GM12873 (cell line): ENCODE results near the gene UBP1.

ENCODE experiments used
- TF ChIP-seq, protein P1 (sequence below): IDR thresholded peaks from 2 replicates; pipeline ENCODE4 v1.5.1; 2012; ENCODE audit warnings: low read depth, mild to moderate bottlenecking, moderate library complexity, low read length, control low read depth; ENCODE audit not compliant: insufficient read depth; ENCODE audit errors: missing control alignments

UBP1 gene

DNA sequence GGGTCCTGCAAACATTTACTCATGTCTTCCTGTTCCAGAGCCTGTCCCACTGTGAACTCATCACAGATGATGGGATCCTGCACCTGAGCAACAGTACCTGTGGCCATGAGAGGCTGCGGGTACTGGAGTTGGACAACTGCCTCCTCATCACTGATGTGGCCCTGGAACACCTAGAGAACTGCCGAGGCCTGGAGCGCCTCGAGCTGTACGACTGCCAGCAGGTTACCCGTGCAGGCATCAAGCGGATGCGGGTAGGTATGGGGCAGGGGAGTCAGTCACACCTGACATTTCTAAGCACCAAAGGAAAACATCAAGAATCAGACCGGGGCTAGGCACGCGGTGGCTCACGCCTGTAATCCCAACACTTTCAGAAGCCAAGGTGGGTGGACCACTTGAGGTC is 56.3 kb downstream of the UBP1 start:
- TF ChIP-seq, protein P1, sequence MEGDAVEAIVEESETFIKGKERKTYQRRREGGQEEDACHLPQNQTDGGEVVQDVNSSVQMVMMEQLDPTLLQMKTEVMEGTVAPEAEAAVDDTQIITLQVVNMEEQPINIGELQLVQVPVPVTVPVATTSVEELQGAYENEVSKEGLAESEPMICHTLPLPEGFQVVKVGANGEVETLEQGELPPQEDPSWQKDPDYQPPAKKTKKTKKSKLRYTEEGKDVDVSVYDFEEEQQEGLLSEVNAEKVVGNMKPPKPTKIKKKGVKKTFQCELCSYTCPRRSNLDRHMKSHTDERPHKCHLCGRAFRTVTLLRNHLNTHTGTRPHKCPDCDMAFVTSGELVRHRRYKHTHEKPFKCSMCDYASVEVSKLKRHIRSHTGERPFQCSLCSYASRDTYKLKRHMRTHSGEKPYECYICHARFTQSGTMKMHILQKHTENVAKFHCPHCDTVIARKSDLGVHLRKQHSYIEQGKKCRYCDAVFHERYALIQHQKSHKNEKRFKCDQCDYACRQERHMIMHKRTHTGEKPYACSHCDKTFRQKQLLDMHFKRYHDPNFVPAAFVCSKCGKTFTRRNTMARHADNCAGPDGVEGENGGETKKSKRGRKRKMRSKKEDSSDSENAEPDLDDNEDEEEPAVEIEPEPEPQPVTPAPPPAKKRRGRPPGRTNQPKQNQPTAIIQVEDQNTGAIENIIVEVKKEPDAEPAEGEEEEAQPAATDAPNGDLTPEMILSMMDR = no peak

DNA sequence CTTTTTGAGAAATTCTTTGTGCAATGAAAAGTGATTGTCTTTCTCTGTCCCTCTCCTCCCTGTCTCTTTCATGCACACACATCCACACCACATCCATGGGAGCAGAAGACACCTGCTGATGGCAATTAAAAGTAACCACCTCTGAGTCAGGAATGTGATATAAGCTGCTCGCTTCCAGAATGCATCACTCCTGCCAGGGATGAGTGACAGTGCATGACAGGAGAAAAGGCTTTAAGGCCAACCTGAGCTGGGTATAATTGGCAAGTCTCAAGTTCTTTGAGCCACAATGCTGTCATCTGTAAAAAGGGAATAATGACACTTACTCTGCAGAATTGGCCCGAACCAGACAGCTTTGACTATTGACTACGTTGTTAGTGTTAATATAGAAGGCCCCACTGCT is 59.6 kb downstream of the UBP1 start:
- TF ChIP-seq, protein P1 = no peak

DNA sequence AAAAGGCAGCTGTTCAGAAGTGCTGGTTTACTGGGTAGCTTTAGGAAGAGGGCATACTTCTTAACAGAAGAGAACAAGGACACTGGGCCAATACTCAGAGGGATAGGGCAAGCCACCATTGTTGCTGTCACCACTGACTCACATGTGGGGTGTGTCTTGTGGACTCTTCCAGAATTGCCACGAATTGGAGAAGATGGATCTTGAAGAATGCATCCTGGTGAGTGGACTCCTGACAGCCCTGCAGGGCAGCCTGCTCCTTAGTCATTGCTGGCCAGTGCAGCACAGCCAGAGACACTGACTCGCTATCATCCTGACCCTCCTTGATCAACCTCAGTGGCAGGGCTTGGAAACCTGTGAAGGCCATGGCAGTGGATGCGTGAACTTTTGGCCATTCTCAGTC is 62.3 kb downstream of the UBP1 start:
- TF ChIP-seq, protein P1 = no peak

DNA sequence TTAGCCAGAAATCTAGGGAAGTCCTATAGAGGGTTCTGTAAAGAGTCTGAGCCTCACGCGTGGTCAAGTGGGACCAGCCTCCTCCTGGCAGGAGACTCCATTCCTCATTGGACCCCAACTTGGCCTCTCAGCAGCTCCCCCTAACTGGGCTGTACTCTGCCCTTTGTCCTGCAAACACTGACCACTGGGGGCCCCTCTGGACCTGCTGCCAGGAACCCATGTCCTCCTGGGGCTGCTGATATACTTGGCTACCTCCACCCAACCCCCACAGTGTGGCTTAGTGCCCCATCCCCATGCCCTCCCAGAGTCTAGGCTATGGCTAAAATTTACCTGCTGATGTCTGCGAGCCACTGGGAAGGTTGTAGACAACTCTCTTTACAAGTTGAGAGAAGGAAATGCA is 62.7 kb downstream of the UBP1 start:
- TF ChIP-seq, protein P1 = no peak

DNA sequence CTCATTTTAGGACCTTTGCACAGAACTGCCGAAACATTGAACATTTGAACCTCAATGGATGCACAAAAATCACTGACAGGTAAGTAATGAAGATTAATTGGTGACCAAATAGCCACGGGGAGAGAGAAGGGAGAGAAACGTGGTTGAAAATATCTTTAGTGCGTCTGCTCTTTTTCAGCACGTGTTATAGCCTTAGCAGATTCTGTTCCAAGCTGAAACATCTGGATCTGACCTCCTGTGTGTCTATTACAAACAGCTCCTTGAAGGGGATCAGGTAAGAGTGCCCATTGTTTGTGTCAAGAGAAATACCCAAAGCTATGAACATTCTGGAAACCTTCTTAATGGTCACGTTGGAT is 67.1 kb downstream of the UBP1 start:
- TF ChIP-seq, protein P1 = no peak

DNA sequence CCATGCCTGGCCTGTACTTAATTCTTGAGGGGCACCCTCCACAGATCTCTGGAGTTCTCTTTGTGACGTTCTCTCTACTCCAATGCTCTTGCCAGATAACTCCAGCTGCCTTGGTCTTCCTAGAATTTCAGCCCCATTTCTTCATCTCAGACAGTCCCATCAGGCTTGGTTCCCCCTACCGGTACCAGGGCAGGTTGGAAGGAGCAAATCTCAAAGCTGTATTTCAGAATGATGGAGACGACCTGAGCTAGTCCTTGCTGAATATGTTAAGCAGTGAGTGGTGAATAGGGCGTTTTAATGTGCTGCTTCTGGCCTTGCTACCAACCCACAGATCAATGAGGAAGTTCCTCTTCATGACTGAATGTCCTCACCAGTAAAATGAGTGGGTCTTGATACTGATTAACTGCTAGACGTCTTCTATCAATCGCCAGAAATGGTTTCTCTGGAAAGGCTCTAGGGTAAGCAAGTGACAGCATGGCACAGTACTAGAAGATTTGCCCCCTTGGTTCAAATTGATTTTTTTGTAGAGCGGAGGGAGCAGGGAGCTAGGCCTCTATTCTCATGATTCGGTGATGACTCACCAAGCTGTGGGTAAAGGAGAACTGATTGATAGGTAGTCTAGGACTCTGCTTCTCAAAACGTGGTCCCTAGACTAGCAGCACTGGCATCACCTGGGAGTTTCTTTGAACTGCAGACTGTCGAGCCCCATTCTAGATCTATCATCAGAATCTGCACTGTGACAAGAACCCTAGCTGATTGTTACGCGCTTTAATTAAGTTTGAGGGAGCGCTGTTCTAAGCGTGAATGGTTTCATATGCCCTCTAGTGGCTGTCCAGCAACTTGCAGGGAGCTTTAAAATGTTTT is 67.8 kb downstream of the UBP1 start:
- TF ChIP-seq, protein P1 = peak; percentile 88

DNA sequence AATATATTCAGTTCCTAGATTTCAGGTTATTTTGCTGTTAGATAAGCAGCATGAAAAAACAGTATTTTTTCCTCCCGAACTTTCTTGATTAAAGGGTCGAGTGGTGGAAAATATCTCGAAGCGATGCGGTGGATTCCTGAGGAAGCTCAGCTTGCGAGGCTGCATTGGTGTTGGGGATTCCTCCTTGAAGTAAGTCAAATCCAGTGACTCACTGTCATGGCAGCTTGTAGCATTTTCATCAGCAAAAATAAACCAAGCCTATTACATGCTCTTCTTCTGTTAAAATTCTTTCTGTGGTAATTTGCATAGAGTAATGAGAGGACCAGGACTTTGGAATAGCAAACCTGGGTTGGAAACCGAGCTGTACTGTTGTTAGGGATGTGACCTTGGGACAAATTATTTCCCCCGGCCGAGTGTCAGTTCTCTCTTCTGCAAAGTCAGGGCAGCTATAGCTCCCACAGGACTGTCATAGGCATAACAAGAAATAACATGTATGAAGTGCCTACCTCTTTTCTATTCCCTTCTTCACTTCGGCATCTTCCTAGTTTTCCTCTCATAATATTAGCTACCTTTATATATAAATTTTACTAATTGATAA is 75.6 kb downstream of the UBP1 start:
- TF ChIP-seq, protein P1 = no peak
